Fibroblast of pulmonary artery (primary cell): ENCODE data around the gene PHPT1.

Experiments
- DNase-seq: peaks from one replicate; pipeline ENCODE4 v3.0.0-alpha.2; 2010; ENCODE audit warnings: low read depth
- H3K4me3 ChIP-seq: replicated peaks from 2 replicates; pipeline ENCODE4 v1.5.1; 2011; ENCODE audit warnings: low read depth, mild to moderate bottlenecking, control low read depth, low read length, moderate library complexity
- TF ChIP-seq, protein P1 (sequence below): IDR thresholded peaks from 2 replicates; pipeline ENCODE4 v1.5.1; 2011; ENCODE audit warnings: mild to moderate bottlenecking, control low read depth, low read length, inconsistent platforms; ENCODE audit errors: missing control alignments

PHPT1 gene

DNA sequence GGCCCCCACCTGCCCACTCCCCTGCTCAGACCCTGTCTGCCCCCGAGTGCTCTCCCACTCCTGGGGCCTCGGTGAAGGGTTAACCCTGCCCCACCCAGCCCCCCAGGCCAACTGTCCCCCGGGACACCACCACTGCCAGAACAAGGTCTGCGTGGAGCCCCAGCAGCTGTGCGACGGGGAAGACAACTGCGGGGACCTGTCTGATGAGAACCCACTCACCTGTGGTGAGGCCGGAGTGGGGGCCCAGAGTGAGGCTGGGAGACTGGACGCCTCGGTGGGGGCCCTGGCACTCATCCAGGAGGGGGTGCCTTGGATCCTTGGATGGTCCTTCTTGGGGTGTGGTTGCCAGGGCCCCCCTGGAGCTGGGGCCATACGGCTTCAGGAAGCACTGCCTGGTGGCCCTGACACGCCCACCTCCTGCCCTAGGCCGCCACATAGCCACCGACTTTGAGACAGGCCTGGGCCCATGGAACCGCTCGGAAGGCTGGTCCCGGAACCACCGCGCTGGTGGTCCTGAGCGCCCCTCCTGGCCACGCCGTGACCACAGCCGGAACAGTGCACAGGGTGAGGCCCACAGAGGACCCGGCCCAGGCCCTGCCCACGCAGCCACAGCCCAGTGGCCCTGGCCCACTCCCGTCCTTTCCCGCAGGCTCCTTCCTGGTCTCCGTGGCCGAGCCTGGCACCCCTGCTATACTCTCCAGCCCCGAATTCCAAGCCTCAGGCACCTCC, 5.1 kb downstream of the PHPT1 start:
- TF ChIP-seq, protein P1, sequence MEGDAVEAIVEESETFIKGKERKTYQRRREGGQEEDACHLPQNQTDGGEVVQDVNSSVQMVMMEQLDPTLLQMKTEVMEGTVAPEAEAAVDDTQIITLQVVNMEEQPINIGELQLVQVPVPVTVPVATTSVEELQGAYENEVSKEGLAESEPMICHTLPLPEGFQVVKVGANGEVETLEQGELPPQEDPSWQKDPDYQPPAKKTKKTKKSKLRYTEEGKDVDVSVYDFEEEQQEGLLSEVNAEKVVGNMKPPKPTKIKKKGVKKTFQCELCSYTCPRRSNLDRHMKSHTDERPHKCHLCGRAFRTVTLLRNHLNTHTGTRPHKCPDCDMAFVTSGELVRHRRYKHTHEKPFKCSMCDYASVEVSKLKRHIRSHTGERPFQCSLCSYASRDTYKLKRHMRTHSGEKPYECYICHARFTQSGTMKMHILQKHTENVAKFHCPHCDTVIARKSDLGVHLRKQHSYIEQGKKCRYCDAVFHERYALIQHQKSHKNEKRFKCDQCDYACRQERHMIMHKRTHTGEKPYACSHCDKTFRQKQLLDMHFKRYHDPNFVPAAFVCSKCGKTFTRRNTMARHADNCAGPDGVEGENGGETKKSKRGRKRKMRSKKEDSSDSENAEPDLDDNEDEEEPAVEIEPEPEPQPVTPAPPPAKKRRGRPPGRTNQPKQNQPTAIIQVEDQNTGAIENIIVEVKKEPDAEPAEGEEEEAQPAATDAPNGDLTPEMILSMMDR, result no peak
- DNase-seq, result no peak
- H3K4me3 ChIP-seq, result no peak overlapping the region

DNA sequence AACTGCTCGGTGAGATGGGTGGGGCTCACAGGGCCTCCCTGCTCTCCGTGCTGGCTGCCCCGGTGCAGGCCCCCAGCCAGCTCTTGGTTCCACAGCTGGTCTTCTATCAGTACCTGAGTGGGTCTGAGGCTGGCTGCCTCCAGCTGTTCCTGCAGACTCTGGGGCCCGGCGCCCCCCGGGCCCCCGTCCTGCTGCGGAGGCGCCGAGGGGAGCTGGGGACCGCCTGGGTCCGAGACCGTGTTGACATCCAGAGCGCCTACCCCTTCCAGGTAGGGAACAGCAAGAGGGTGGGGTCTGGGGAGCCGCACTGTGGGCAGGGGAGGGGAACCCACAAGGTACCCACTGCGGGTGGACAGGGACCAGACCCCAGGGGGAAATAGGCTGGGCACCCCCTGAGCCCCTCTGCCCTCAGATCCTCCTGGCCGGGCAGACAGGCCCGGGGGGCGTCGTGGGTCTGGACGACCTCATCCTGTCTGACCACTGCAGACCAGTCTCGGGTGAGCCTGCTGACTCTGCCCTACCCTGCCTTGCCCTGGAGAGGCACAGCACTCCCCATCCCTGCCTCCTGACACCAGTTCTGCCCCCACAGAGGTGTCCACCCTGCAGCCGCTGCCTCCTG, 5.7 kb downstream of the PHPT1 start:
- TF ChIP-seq, protein P1, result no peak
- no peak for DNase-seq
- H3K4me3 ChIP-seq, result no peak overlapping the region

DNA sequence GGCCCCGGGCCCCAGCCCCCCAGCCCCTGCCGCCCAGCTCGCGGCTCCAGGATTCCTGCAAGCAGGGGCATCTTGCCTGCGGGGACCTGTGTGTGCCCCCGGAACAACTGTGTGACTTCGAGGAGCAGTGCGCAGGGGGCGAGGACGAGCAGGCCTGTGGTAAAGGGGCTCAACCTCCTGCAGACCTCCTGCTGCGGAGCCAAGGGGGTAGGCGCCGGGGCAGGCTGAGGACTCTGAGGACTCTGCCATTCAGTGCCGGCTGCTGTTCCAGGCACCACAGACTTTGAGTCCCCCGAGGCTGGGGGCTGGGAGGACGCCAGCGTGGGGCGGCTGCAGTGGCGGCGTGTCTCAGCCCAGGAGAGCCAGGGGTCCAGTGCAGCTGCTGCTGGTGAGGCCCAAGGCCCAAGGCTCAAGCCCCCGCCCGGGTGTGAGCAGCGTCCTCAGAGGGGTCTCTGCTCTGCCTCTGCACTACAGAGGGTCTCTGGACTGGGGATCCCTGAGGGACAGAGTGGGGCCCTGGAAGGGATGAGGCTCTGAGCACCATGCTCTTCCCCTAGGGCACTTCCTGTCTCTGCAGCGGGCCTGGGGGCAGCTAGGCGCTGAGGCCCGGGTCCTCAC, 6.4 kb downstream of the PHPT1 start:
- TF ChIP-seq, protein P1, result no peak
- H3K4me3 ChIP-seq, result no peak overlapping the region

DNA sequence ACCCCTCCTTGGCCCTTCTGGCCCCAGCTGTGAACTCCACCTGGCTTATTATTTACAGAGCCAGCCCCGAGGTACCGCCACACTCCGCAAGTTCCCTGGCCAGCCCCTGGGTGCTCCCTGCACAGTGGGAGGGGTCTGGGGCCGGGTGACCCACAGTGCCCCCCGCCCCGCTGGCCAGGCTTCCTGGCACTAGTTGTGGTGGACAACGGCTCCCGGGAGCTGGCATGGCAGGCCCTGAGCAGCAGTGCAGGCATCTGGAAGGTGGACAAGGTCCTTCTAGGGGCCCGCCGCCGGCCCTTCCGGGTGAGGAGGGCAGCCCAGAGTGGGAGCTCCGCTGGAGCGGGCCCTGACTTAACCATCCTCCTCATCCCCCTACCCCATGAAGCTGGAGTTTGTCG, 6.9 kb downstream of the PHPT1 start:
- TF ChIP-seq, protein P1, result no peak
- DNase-seq, result no peak
- no peak overlapping the region for H3K4me3 ChIP-seq

More for the DNA sequence above, 6.4 kb downstream of the PHPT1 start:
- no peak for DNase-seq

DNA sequence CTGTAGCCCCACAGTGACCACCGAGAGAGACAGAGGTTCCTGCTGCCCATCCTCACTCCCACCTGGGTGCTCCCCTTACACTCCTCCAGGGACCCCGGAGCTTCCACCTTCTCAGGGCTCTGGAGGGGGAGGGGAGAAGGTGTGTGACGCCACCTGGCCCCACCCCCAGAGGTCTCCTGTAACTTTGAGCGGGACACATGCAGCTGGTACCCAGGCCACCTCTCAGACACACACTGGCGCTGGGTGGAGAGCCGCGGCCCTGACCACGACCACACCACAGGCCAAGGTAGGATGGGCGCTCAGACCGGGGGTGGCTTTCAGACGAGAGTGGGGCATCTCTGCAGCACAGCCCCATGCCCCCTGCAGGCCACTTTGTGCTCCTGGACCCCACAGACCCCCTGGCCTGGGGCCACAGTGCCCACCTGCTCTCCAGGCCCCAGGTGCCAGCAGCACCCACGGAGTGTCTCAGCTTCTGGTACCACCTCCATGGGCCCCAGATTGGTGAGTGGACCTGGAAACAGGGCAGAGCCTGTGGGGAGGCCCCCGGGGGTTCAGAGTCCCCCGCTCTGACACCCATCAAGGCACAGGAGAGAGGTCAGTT, 7.4 kb downstream of the PHPT1 start:
- H3K4me3 ChIP-seq, result no peak overlapping the region
- DNase-seq, result no peak
- TF ChIP-seq, protein P1, result no peak

DNA sequence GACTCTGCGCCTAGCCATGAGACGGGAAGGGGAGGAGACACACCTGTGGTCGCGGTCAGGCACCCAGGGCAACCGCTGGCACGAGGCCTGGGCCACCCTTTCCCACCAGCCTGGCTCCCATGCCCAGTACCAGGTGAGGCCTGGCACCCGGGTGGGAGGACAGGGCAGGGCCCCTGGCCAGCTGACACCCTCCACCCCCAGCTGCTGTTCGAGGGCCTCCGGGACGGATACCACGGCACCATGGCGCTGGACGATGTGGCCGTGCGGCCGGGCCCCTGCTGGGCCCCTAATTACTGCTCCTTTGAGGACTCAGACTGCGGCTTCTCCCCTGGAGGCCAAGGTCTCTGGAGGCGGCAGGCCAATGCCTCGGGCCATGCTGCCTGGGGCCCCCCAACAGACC, 8.0 kb downstream of the PHPT1 start:
- TF ChIP-seq, protein P1, result no peak
- no peak for DNase-seq
- H3K4me3 ChIP-seq, result no peak overlapping the region
